NT2/D1 (cell line): ENCODE results near the gene ITPKA.

Experiments
- YY1 ChIP-seq: IDR thresholded peaks from 2 replicates; pipeline ENCODE4 v1.6.1; 2011; ENCODE audit not compliant: insufficient read length, insufficient read depth
- ZNF274 ChIP-seq: IDR thresholded peaks from 2 replicates; pipeline ENCODE4 v1.6.1; 2011; ENCODE audit warnings: mild to moderate bottlenecking, low read depth, low read length

- TF ChIP-seq YY1 (no peak), ZNF274 (no peak)
Measured at GRCh38 chr15:41473418-41473817, 20.3 kb upstream of the ITPKA start.
